Heart left ventricle (tissue), 16 donors: Measurements from ENCODE around the gene RCCD1. TPM values are rescaled to one million over a fixed set of nuclear protein-coding genes. Genes with fewer than 3 reads are reported as not detected.

Experiments used
- ATAC-seq, 4 donors: fragments of 200-7000 bp; cut with Tn5 transposase; one replicate each; pipeline ENCODE4 v1.9.1; 2020 to 2022; ENCODE audit warnings: moderate library complexity in 4 of 4, mild to moderate bottlenecking in 3 of 4, moderate number of reproducible peaks in 1 of 4
- DNase-seq, 5 donors: peaks; one replicate each; pipeline ENCODE4 v3.0.0-alpha.2; 2020
- H3K27ac ChIP-seq, 12 donors: fragments of 200-600 bp; sonication (generic) in 4 of 12; one replicate each; pipeline versions ENCODE4 v1.5.0 to v1.8.0; 2016 to 2022; ENCODE audit warnings: mild to moderate bottlenecking in 2 of 12
- H3K27me3 ChIP-seq, 9 donors: fragments of 200-600 bp; sonication (generic) in 2 of 9; one replicate each; pipeline versions ENCODE4 v1.5.1 to v1.8.0; 2016 to 2022; ENCODE audit warnings: mild to moderate bottlenecking in 3 of 9
- H3K36me3 ChIP-seq, 9 donors: fragments of 200-600 bp; sonication (generic) in 2 of 9; one replicate each; pipeline versions ENCODE4 v1.5.0 to v1.8.0; 2018 to 2022; ENCODE audit warnings: mild to moderate bottlenecking in 2 of 9
- H3K4me1 ChIP-seq, 12 donors: fragments of 200-600 bp; sonication (generic) in 4 of 12; one replicate each; pipeline versions ENCODE4 v1.5.0 to v1.8.0; 2016 to 2022; ENCODE audit warnings: mild to moderate bottlenecking in 3 of 12
- H3K4me3 ChIP-seq, 12 donors: fragments of 200-600 bp; sonication (generic) in 4 of 12; one replicate each; pipeline versions ENCODE4 v1.5.0 to v1.8.0; 2017 to 2022; ENCODE audit warnings: mild to moderate bottlenecking in 9 of 12, moderate library complexity in 4 of 12
- H3K9me3 ChIP-seq, 12 donors: fragments of 200-600 bp; sonication (generic) in 4 of 12; one replicate each; pipeline versions ENCODE4 v1.5.0 to v1.8.0; 2016 to 2022; ENCODE audit warnings: mild to moderate bottlenecking in 1 of 12
- POLR2A ChIP-seq, 2 donors: fragments of 450-650 bp; IDR thresholded peaks; one replicate each; pipeline ENCODE4 v1.6.1; 2017; ENCODE audit warnings: antibody characterized with exemption in 2 of 2, mild to moderate bottlenecking in 2 of 2, moderate library complexity in 2 of 2
- WGBS, 4 donors: extraction: QIAGEN DNeasy Blood & Tissue Kit in 2 of 4; methylation state at CpG; one replicate each; pipeline versions ENCODE4 v1.1.5 to v1.1.7; 2013 to 2018; 5-methylcytosine and 5-hydroxymethylcytosine counted together
- intact Hi-C, 10 donors: fragments of 100-400 bp; cut with DNase I; formaldehyde crosslinking; loops; one replicate each; pipeline versions ENCODE4 v1.11.1 to v1.14.2; 2022
- long read RNA-seq, 3 donors: library from polyadenylated mRNA; unstranded; transcript quantifications; one replicate each; pipeline ENCODE4 v2.0.0, GENCODE V29; 2020 to 2021
- polyA plus RNA-seq, 2 donors: library from polyadenylated mRNA; stranded (reverse); fragments of 200-250 nt; gene quantifications; one replicate each; pipeline ENCODE4 v1.2.3, GENCODE V29; 2013
- total RNA-seq, 9 donors: library from RNA; depleted of rRNA in 2 of 9; stranded (reverse); fragments of >200 nt in 2 of 9; fragmentation: NEBNext Ultra II Directional in 3 of 9; extraction: Animal tissue kit (Norgen Biotek cat#: 25700) in 3 of 9; gene quantifications; one replicate each; pipeline versions ENCODE4 v1.1.0 to v1.2.4, GENCODE V29; 2016 to 2023
- TF ChIP-seq, protein P1 (sequence below), 12 donors: fragments of 200-600 bp; sonication (generic) in 4 of 12; IDR thresholded peaks; one replicate each; pipeline versions ENCODE4 v1.5.0 to v1.8.0; 2018 to 2022; ENCODE audit warnings: antibody characterized with exemption in 12 of 12, mild to moderate bottlenecking in 5 of 12
- donor health status: ischemic (EF 13 %, LVEDD 7.1; RV severe dilation, severe dysfunction).
- donor health status: healthy with polysubstance abuse.
- donor health status: DM: no; HTN: yes; CAD: no.
- donor health status: DM: no; HTN: no; CAD: no.
- donor health status: ischemic (EF 25% LVEDD 6.9; RV normal size, moderate dysfunction).
- donor health status: ischemic (EF 25% LVEDD 5.7; RV mildly dilated, moderate dysfunction).
- donor health status: healthy.
- donor health status: DM: yes; HTN: yes; CAD: no.
- donor health status: ischemic (EF 35%, LVEDD 5.7; RV mildly dilated, moderate dysfunction).
- donor health status: nonischemic (EF 11% LVEDD 7.7; RV severe dilation, severe dysfunction).
- donor health status: DM: yes; HTN: yes; CAD: no.
- donor health status: PGD.
- donor health status: ischemic (EF 29% LVEDD 5.4; RV normal size, mild dysfunction).
- donor health status: nonischemic (EF 23%, LVEDD 6.1; RV moderate dilation, normal function).

Gene RCCD1, protein sequence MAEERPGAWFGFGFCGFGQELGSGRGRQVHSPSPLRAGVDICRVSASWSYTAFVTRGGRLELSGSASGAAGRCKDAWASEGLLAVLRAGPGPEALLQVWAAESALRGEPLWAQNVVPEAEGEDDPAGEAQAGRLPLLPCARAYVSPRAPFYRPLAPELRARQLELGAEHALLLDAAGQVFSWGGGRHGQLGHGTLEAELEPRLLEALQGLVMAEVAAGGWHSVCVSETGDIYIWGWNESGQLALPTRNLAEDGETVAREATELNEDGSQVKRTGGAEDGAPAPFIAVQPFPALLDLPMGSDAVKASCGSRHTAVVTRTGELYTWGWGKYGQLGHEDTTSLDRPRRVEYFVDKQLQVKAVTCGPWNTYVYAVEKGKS
- 10 to 100 TPM in 1 of 9 donors, 1 to 10 TPM in 8; 5.6 to 11.1 (median 7.3) TPM for total RNA-seq
- polyA plus RNA-seq = 1 to 10 TPM; 5.4 to 6.9 TPM
- long read RNA-seq, donor 1, partial matches to known transcripts = 25 of 37 reads
- long read RNA-seq, donor 1, other reads (novel, unspliced or antisense) = 8 of 37 reads
- long read RNA-seq, donor 2, partial matches to known transcripts = 71 of 92 reads
- long read RNA-seq, donor 2, other reads (novel, unspliced or antisense) = 17 of 92 reads
- long read RNA-seq, donor 3, transcript RCCD1-201 (8 exons, 2,689 nt) = major isoform, 10 of 31 reads
- long read RNA-seq, donor 3, partial matches to known transcripts = 17 of 31 reads
- long read RNA-seq, donor 3, other reads (novel, unspliced or antisense) = 4 of 31 reads

GRCh38 chr15:90954712-90955623, at the start of gene RCCD1:
Gene RCCD1, plus strand, starts transcription at chr15:90954884. Its CDS starts 1,851 bp downstream, at chr15:90956735.
- intact Hi-C loops = loop anchor here (2.0 to 10.0 kb wide), 10 partner anchors 37 to 317 kb away; partner anchors contain the start of genes PRC1 (in 2 of the 10) and VPS33B (in 1 of the 10)
- no peaks in the 10 kb centered on the region for H3K27me3 ChIP-seq
- DNase-seq (peak; percentile 94 to 97 (median 97)), ATAC-seq (peak; percentile 93 to 97 (median 94))
- H3K4me1 ChIP-seq = peaks cover 0 to 44% (median 24%) of the 10 kb centered on the region in 12 donors
- H3K4me3 ChIP-seq = peak within 1 kb of the TSS; percentile 38 to 96 (median 79)
- WGBS, 4 donors = 2 to 10% (median 3%) methylated on average over 26 to 69 of the region's 69 CpGs
- H3K27ac ChIP-seq = peak within 1 kb of the TSS; percentile 78 to 93 (median 88)
- H3K36me3 ChIP-seq = peaks cover 0 to 43% (median 38%) of the 10 kb centered on the region in 9 donors
- peak in 1 of 2 donors; percentile 59 for TF ChIP-seq POLR2A (IDR thresholded peaks at IDR 0.05)
- TF ChIP-seq, protein P1, sequence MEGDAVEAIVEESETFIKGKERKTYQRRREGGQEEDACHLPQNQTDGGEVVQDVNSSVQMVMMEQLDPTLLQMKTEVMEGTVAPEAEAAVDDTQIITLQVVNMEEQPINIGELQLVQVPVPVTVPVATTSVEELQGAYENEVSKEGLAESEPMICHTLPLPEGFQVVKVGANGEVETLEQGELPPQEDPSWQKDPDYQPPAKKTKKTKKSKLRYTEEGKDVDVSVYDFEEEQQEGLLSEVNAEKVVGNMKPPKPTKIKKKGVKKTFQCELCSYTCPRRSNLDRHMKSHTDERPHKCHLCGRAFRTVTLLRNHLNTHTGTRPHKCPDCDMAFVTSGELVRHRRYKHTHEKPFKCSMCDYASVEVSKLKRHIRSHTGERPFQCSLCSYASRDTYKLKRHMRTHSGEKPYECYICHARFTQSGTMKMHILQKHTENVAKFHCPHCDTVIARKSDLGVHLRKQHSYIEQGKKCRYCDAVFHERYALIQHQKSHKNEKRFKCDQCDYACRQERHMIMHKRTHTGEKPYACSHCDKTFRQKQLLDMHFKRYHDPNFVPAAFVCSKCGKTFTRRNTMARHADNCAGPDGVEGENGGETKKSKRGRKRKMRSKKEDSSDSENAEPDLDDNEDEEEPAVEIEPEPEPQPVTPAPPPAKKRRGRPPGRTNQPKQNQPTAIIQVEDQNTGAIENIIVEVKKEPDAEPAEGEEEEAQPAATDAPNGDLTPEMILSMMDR (IDR thresholded peaks at IDR 0.05) = no peak
- H3K9me3 ChIP-seq = no peaks in the 10 kb centered on the region

GRCh38 chr15:90905306-90906180, 49.1 kb upstream of the RCCD1 start:
- H3K27me3 ChIP-seq = no peaks in the 10 kb centered on the region
- H3K9me3 ChIP-seq = no peaks in the 10 kb centered on the region
- 93 to 94% (median 94%) methylated on average over 24 to 28 of the region's 28 CpGs for WGBS, 4 donors
- no peak for ATAC-seq
- peaks cover 3 to 58% (median 35%) of the 10 kb centered on the region in 12 donors for H3K4me1 ChIP-seq
- no peak overlapping the region for H3K27ac ChIP-seq
- H3K4me3 ChIP-seq = no peak overlapping the region
- peak in 1 of 5 donors; percentile 62 for DNase-seq
- H3K36me3 ChIP-seq = peaks cover 0 to 57% (median 50%) of the 10 kb centered on the region in 9 donors
- intact Hi-C loops = no loop called here
- TF ChIP-seq, protein P1 (IDR thresholded peaks at IDR 0.05) = no peak
- TF ChIP-seq POLR2A (IDR thresholded peaks at IDR 0.05) = no peak

GRCh38 chr15:90906181-90906849, 48.4 kb upstream of the RCCD1 start:
- Histone ChIP-seq H3K4me3 (no peak overlapping the region), H3K27ac (peak overlapping the region in 5 of 12 donors; percentile 59 to 86 (median 74)), H3K27me3 (no peaks in the 10 kb centered on the region), H3K4me1 (peaks cover 3 to 58% (median 35%) of the 10 kb centered on the region in 12 donors), H3K9me3 (no peaks in the 10 kb centered on the region), H3K36me3 (peaks cover 0 to 65% (median 57%) of the 10 kb centered on the region in 9 donors)
- no peak for ATAC-seq
- no peak for TF ChIP-seq POLR2A (IDR thresholded peaks at IDR 0.05)
- TF ChIP-seq, protein P1 (IDR thresholded peaks at IDR 0.05) = no peak
- 95 to 99% (median 97%) methylated on average over 10 to 11 of the region's 11 CpGs for WGBS, 4 donors
- intact Hi-C loops = no loop called here
- DNase-seq = no peak
